ENCODE data around the gene CAMSAP2. TPM values are rescaled to one million over a fixed set of nuclear protein-coding genes. Genes with fewer than 3 reads are reported as not detected.

Gene CAMSAP2
- total and polyA plus RNA-seq, 12 donors, result 7.0 to 47.1 (median 38.1) TPM

GRCh38 chr1:200892546-200892945 is 153.9 kb downstream of the CAMSAP2 start:
- no peaks in the 10 kb centered on the region for H3K9me3 ChIP-seq
- intact Hi-C loops (cut with DNase I), result no loop called here
- no peaks in the 10 kb centered on the region for H3K36me3 ChIP-seq
- no peak for ATAC-seq
- no peak for TF ChIP-seq CTCF (IDR thresholded peaks at IDR 0.05)
- no peak overlapping the region for H3K4me3 ChIP-seq
- DNase-seq, result no peak
- peaks cover 4 to 35% (median 13%) of the 10 kb centered on the region in 9 donors for H3K4me1 ChIP-seq
- no peak overlapping the region for H3K27ac ChIP-seq
- H3K27me3 ChIP-seq, result peaks cover 0 to 58% (median 45%) of the 10 kb centered on the region in 7 donors
- 54 to 56% methylated on average over 4 of the region's 4 CpGs for WGBS, 2 donors

GRCh38 chr1:200892958-200893357 is 154.3 kb downstream of the CAMSAP2 start:
- H3K27ac ChIP-seq, result no peak overlapping the region
- peaks cover 0 to 56% (median 42%) of the 10 kb centered on the region in 7 donors for H3K27me3 ChIP-seq
- intact Hi-C loops (cut with DNase I), result no loop called here
- no peaks in the 10 kb centered on the region for H3K36me3 ChIP-seq
- peaks cover 4 to 31% (median 13%) of the 10 kb centered on the region in 9 donors for H3K4me1 ChIP-seq
- H3K4me3 ChIP-seq, result no peak overlapping the region
- ATAC-seq (no peak), DNase-seq (no peak)
- no peak for TF ChIP-seq CTCF (IDR thresholded peaks at IDR 0.05)
- H3K9me3 ChIP-seq, result no peaks in the 10 kb centered on the region

GRCh38 chr1:200893411-200893901 is 154.8 kb downstream of the CAMSAP2 start:
- 81 to 93% methylated on average over 6 of the region's 6 CpGs for WGBS, 2 donors
- peaks cover 0 to 51% (median 39%) of the 10 kb centered on the region in 7 donors for H3K27me3 ChIP-seq

GRCh38 chr1:200894712-200895442 is 156.2 kb downstream of the CAMSAP2 start, which contains the start of gene INAVA:
TSS of gene INAVA (plus strand) at chr1:200894900. CDS start at chr1:200898401, 3,501 bp downstream.
- ATAC-seq (no peak), DNase-seq (no peak)
- WGBS, 2 donors, result 92 to 94% methylated on average over 15 of the region's 15 CpGs
- Histone ChIP-seq H3K9me3 (no peaks in the 10 kb centered on the region), H3K4me1 (peaks cover 4 to 21% (median 13%) of the 10 kb centered on the region in 9 donors), H3K27ac (no peak within 1 kb of the TSS), H3K4me3 (no peak within 1 kb of the TSS), H3K36me3 (no peaks in the 10 kb centered on the region), H3K27me3 (peaks cover 0 to 43% (median 29%) of the 10 kb centered on the region in 7 donors)
- intact Hi-C loops (cut with DNase I), result no loop called here
- TF ChIP-seq CTCF (IDR thresholded peaks at IDR 0.05), result no peak

More at GRCh38 chr1:200893411-200893901, 154.8 kb downstream of the CAMSAP2 start:
- Histone ChIP-seq H3K4me3 (no peak overlapping the region), H3K36me3 (no peaks in the 10 kb centered on the region), H3K27ac (no peak overlapping the region), H3K9me3 (no peaks in the 10 kb centered on the region), H3K4me1 (peaks cover 4 to 26% (median 13%) of the 10 kb centered on the region in 9 donors)
- DNase-seq (no peak), ATAC-seq (no peak)
- TF ChIP-seq CTCF (IDR thresholded peaks at IDR 0.05), result no peak
- intact Hi-C loops (cut with DNase I), result no loop called here
